ENCODE measurements around the gene GRIK1.

The GRIK1 gene

GRCh38 chr21:29817450-29817849 is 122.3 kb downstream of the GRIK1 start:
- no peaks in the 10 kb centered on the region for H3K9me3 ChIP-seq (ENCODE audit: low read length)
- no peak for TF ChIP-seq EZH2 (IDR thresholded peaks at IDR 0.05; ENCODE audit: borderline replicate concordance, low read length)
- TF ChIP-seq CTCF (IDR thresholded peaks at IDR 0.05; ENCODE audit: low read length): no peak
- H3K36me3 ChIP-seq (ENCODE audit: insufficient read depth, low read length): no peaks in the 10 kb centered on the region
- no peaks in the 10 kb centered on the region for H3K4me1 ChIP-seq (ENCODE audit: insufficient read depth, low read length, severe bottlenecking)
- no peaks in the 10 kb centered on the region for H3K79me2 ChIP-seq (ENCODE audit: insufficient read depth, low read length)
- no peak overlapping the region for H3K27ac ChIP-seq (ENCODE audit: low read depth, low read length, poor library complexity, severe bottlenecking)
- H3K9ac ChIP-seq (ENCODE audit: low read length): no peak overlapping the region
- H4K20me1 ChIP-seq (ENCODE audit: insufficient read depth, low read length): no peaks in the 10 kb centered on the region
- H3K4me3 ChIP-seq (ENCODE audit: low read depth, low read length, poor library complexity, severe bottlenecking): no peak overlapping the region
- no peaks in the 10 kb centered on the region for H3K27me3 ChIP-seq (ENCODE audit: insufficient read depth, low read length)
- H3K9me2 ChIP-seq (ENCODE audit: low read depth, low read length): no peaks in the 10 kb centered on the region
- no peak overlapping the region for H3K4me2 ChIP-seq (ENCODE audit: low read length)
- H2AFZ ChIP-seq (ENCODE audit: low read length): no peak overlapping the region
- no peaks in the 10 kb centered on the region for H3F3A ChIP-seq (ENCODE audit: insufficient read depth, low read length)

DNA sequence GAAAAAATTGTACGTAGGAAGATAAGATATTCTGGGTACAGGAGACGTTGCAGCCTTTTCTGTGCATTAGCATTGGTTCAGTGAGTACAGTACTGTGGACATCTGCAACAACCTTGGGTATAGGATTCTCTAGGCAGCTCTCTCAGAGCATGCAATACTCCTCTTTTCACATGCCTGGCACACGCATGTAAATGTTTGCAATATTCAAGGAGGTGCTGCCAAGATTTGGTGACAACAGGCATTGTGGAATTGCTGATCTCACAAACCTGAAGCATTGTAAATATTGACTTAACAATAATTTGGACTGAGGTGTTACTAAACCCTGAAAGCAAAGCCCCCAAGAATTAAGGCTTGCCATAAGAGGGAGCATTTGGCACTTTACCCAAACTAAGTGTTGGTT is 126.8 kb downstream of the GRIK1 start:
- Histone ChIP-seq H3K36me3 (ENCODE audit: insufficient read depth, low read length) (no peaks in the 10 kb centered on the region), H3K27me3 (ENCODE audit: insufficient read depth, low read length) (no peaks in the 10 kb centered on the region), H3K79me2 (ENCODE audit: insufficient read depth, low read length) (no peaks in the 10 kb centered on the region), H3K27ac (ENCODE audit: low read depth, low read length, poor library complexity, severe bottlenecking) (no peak overlapping the region), H3K9ac (ENCODE audit: low read length) (no peak overlapping the region), H3F3A (ENCODE audit: insufficient read depth, low read length) (no peaks in the 10 kb centered on the region), H3K4me3 (ENCODE audit: low read depth, low read length, poor library complexity, severe bottlenecking) (no peak overlapping the region), H3K4me1 (ENCODE audit: insufficient read depth, low read length, severe bottlenecking) (no peaks in the 10 kb centered on the region), H4K20me1 (ENCODE audit: insufficient read depth, low read length) (no peaks in the 10 kb centered on the region), H3K4me2 (ENCODE audit: low read length) (no peak overlapping the region), H2AFZ (ENCODE audit: low read length) (no peak overlapping the region), H3K9me3 (ENCODE audit: low read length) (no peaks in the 10 kb centered on the region), H3K9me2 (ENCODE audit: low read depth, low read length) (no peaks in the 10 kb centered on the region)
- no peak for TF ChIP-seq EZH2 (IDR thresholded peaks at IDR 0.05; ENCODE audit: borderline replicate concordance, low read length)
- no peak for TF ChIP-seq CTCF (IDR thresholded peaks at IDR 0.05; ENCODE audit: low read length)

GRCh38 chr21:29810871-29811270 is 128.9 kb downstream of the GRIK1 start:
- Histone ChIP-seq H3K79me2 (ENCODE audit: insufficient read depth, low read length) (no peaks in the 10 kb centered on the region), H3K4me2 (ENCODE audit: low read length) (no peak overlapping the region), H3K9ac (ENCODE audit: low read length) (no peak overlapping the region), H2AFZ (ENCODE audit: low read length) (no peak overlapping the region), H4K20me1 (ENCODE audit: insufficient read depth, low read length) (no peaks in the 10 kb centered on the region), H3F3A (ENCODE audit: insufficient read depth, low read length) (no peaks in the 10 kb centered on the region), H3K9me3 (ENCODE audit: low read length) (no peaks in the 10 kb centered on the region), H3K9me2 (ENCODE audit: low read depth, low read length) (no peaks in the 10 kb centered on the region), H3K27me3 (ENCODE audit: insufficient read depth, low read length) (no peaks in the 10 kb centered on the region), H3K4me1 (ENCODE audit: insufficient read depth, low read length, severe bottlenecking) (no peaks in the 10 kb centered on the region), H3K27ac (ENCODE audit: low read depth, low read length, poor library complexity, severe bottlenecking) (no peak overlapping the region), H3K36me3 (ENCODE audit: insufficient read depth, low read length) (no peaks in the 10 kb centered on the region), H3K4me3 (ENCODE audit: low read depth, low read length, poor library complexity, severe bottlenecking) (no peak overlapping the region)
- no peak for TF ChIP-seq EZH2 (IDR thresholded peaks at IDR 0.05; ENCODE audit: borderline replicate concordance, low read length)
- no peak for TF ChIP-seq CTCF (IDR thresholded peaks at IDR 0.05; ENCODE audit: low read length)
